Lower lobe of right lung (tissue), 2 donors: ENCODE measurements around the gene PDS5B. TPM values are rescaled to one million over a fixed set of nuclear protein-coding genes. Genes with fewer than 3 reads are reported as not detected.

ENCODE experiments used
- ATAC-seq, 2 donors: fragments of 200-7000 bp; cut with Tn5 transposase; one replicate each; pipeline ENCODE4 v1.9.1; 2020 to 2022; ENCODE audit warnings: mild to moderate bottlenecking in 2 of 2, moderate library complexity in 2 of 2
- DNase-seq: peaks from one replicate; pipeline ENCODE4 v3.0.0-alpha.2; 2020
- H3K27ac ChIP-seq: fragments of 200-600 bp; one replicate; pipeline ENCODE4 v1.8.0; 2022
- H3K27me3 ChIP-seq: fragments of 200-600 bp; one replicate; pipeline ENCODE4 v1.8.0; 2022; ENCODE audit warnings: low read depth
- H3K36me3 ChIP-seq: fragments of 200-600 bp; one replicate; pipeline ENCODE4 v1.8.0; 2022; ENCODE audit warnings: mild to moderate bottlenecking
- H3K4me1 ChIP-seq: fragments of 200-600 bp; one replicate; pipeline ENCODE4 v1.8.0; 2022
- H3K4me3 ChIP-seq: fragments of 200-600 bp; one replicate; pipeline ENCODE4 v1.8.0; 2022; ENCODE audit warnings: mild to moderate bottlenecking
- H3K9me3 ChIP-seq: fragments of 200-600 bp; one replicate; pipeline ENCODE4 v1.8.0; 2022
- intact Hi-C: fragments of 100-400 bp; cut with DNase I; formaldehyde crosslinking; loops from one replicate; pipeline ENCODE4 v1.11.0; 2022
- long read RNA-seq: library from polyadenylated mRNA; unstranded; transcript quantifications from one replicate; pipeline ENCODE4 v2.0.0, GENCODE V29; 2021
- total RNA-seq: library from RNA; stranded (reverse); fragmentation: NEBNext Ultra II Directional; extraction: Animal tissue kit (Norgen Biotek cat#: 25700); gene quantifications from one replicate; pipeline ENCODE4 v1.2.1, GENCODE V29; 2021
- TF ChIP-seq, protein P1 (sequence below): fragments of 200-600 bp; IDR thresholded peaks from one replicate; pipeline ENCODE4 v1.8.0; 2022; ENCODE audit warnings: antibody characterized with exemption, mild to moderate bottlenecking
- donor health status: DM: no; HTN: yes; CAD: no; lungs with severe emphysema.

Gene PDS5B, protein sequence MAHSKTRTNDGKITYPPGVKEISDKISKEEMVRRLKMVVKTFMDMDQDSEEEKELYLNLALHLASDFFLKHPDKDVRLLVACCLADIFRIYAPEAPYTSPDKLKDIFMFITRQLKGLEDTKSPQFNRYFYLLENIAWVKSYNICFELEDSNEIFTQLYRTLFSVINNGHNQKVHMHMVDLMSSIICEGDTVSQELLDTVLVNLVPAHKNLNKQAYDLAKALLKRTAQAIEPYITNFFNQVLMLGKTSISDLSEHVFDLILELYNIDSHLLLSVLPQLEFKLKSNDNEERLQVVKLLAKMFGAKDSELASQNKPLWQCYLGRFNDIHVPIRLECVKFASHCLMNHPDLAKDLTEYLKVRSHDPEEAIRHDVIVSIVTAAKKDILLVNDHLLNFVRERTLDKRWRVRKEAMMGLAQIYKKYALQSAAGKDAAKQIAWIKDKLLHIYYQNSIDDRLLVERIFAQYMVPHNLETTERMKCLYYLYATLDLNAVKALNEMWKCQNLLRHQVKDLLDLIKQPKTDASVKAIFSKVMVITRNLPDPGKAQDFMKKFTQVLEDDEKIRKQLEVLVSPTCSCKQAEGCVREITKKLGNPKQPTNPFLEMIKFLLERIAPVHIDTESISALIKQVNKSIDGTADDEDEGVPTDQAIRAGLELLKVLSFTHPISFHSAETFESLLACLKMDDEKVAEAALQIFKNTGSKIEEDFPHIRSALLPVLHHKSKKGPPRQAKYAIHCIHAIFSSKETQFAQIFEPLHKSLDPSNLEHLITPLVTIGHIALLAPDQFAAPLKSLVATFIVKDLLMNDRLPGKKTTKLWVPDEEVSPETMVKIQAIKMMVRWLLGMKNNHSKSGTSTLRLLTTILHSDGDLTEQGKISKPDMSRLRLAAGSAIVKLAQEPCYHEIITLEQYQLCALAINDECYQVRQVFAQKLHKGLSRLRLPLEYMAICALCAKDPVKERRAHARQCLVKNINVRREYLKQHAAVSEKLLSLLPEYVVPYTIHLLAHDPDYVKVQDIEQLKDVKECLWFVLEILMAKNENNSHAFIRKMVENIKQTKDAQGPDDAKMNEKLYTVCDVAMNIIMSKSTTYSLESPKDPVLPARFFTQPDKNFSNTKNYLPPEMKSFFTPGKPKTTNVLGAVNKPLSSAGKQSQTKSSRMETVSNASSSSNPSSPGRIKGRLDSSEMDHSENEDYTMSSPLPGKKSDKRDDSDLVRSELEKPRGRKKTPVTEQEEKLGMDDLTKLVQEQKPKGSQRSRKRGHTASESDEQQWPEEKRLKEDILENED (N-terminal part only)
- 46.3 TPM for total RNA-seq
- long read RNA-seq, partial matches to known transcripts: 6 of 12 reads
- long read RNA-seq, other reads (novel, unspliced or antisense): 6 of 12 reads

DNA sequence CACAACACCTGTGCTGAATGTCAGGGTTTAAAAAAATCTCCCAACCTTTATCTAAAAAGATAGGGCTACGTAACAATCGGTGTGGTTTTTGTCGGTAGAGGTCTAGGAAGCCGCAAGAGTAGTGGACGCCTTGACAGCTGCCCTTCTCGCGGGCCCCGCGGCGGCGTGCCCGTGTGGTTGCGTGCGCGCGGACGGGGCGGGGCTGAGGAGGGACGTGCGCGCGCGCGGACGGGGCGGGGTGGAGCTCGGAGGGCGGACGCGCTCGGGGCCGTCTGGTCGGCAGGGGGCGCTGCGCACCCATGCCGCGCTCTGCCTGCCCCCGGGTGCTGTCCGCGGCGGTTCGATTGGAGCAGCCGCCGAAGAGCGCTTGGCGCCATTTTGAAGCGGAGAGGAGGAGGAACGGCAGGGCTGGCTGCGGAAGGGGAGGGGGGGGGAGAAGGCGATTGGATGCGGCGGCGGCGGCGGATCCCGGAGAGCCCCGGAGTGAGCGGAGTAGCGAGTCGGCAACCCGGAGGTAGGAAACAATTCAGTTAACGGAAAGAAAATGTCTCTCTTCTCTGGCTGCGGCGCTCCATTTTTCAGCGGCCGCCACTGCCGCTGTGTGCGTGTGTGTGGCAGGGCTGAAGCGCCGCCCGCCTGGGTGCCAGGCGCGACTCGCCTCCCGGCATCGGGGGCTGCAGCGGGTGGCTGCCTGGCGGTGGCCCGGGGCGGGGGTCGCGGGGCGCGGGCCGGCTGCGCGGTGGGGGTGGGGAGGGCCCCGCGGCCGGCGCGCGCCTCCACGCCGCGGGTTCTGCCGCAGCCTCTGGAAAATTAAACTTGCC, at the start of gene PDS5B:
PDS5B (plus strand) TSS at position 373 of the 821 bp plus-strand sequence. CDS start 62,321 bp downstream, outside the sequence.
- Histone ChIP-seq H3K27me3 (no peaks in the 10 kb centered on the region), H3K27ac (peak within 1 kb of the TSS; percentile 88), H3K4me1 (peaks cover 27% of the 10 kb centered on the region), H3K9me3 (no peaks in the 10 kb centered on the region), H3K4me3 (peak within 1 kb of the TSS; percentile 74), H3K36me3 (no peaks in the 10 kb centered on the region)
- DNase-seq (peak; percentile 96), ATAC-seq (peak; percentile 98 to 100)
- TF ChIP-seq, protein P1, sequence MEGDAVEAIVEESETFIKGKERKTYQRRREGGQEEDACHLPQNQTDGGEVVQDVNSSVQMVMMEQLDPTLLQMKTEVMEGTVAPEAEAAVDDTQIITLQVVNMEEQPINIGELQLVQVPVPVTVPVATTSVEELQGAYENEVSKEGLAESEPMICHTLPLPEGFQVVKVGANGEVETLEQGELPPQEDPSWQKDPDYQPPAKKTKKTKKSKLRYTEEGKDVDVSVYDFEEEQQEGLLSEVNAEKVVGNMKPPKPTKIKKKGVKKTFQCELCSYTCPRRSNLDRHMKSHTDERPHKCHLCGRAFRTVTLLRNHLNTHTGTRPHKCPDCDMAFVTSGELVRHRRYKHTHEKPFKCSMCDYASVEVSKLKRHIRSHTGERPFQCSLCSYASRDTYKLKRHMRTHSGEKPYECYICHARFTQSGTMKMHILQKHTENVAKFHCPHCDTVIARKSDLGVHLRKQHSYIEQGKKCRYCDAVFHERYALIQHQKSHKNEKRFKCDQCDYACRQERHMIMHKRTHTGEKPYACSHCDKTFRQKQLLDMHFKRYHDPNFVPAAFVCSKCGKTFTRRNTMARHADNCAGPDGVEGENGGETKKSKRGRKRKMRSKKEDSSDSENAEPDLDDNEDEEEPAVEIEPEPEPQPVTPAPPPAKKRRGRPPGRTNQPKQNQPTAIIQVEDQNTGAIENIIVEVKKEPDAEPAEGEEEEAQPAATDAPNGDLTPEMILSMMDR: peak; percentile 88
- intact Hi-C loops: no loop called here

DNA sequence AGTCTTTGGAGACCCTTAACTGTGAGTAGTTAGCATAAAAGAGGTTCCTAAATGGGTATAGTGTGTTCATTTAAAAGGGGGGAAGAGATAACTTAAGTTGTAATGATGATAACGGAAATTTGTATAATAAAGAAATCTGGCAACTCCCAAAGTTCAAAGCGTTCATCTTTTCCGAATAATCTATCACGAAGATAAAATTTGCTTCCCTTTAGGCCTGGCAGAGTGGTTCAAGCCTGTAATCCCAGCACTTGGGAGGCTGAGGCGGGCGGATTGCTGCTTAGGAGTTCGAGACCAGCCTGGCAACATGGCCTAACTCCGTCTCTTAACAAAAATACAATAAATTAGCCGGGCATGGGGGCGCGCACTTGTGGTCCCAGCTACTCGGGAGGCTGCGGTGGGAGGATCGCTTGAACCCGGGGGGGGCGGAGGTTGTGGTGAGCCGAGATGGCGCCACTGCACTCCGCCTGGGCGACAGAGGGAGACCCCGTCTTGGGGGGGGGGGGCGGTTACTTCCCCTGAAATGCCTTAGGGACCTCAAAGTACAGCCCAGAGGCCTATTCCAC, 48.6 kb upstream of the PDS5B start:
- Histone ChIP-seq H3K4me3 (peak overlapping the region; percentile 85), H3K27ac (peak overlapping the region; percentile 93), H3K27me3 (no peaks in the 10 kb centered on the region), H3K36me3 (peaks cover 14% of the 10 kb centered on the region), H3K9me3 (no peaks in the 10 kb centered on the region), H3K4me1 (peaks cover 47% of the 10 kb centered on the region)
- intact Hi-C loops: no loop called here
- TF ChIP-seq, protein P1: no peak
- ATAC-seq: peak; percentile 31
- peak; percentile 65 for DNase-seq

DNA sequence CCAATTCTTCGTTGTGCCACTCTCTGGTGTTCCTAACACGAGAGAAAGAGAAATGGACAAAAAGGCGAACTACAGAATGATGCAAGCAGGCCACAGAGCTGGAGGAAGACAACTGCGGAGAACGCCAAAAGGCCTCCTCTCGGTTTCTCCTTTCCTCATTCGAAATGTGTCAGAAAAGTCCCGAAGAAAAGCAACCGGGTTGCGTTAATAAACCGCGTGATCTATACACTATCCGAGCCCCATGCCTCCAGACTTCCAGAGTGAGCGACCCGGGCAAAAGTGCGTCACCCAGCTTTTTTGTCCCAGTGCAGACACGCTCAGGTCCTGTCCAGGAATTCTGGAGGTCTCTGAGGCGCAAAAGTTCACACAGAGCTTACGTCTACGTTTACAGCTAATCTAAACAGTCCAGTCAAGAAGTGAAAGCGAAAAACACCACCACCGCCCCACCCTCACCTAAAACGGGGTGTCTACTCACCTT, 48.1 kb upstream of the PDS5B start:
- H3K27me3 ChIP-seq: no peaks in the 10 kb centered on the region
- intact Hi-C loops: no loop called here
- ATAC-seq: peak; percentile 86 to 89
- H3K36me3 ChIP-seq: peaks cover 14% of the 10 kb centered on the region
- H3K4me3 ChIP-seq: peak overlapping the region; percentile 85
- TF ChIP-seq, protein P1: no peak
- no peaks in the 10 kb centered on the region for H3K9me3 ChIP-seq
- H3K27ac ChIP-seq: peak overlapping the region; percentile 93
- peaks cover 43% of the 10 kb centered on the region for H3K4me1 ChIP-seq
- DNase-seq: peak; percentile 56

DNA sequence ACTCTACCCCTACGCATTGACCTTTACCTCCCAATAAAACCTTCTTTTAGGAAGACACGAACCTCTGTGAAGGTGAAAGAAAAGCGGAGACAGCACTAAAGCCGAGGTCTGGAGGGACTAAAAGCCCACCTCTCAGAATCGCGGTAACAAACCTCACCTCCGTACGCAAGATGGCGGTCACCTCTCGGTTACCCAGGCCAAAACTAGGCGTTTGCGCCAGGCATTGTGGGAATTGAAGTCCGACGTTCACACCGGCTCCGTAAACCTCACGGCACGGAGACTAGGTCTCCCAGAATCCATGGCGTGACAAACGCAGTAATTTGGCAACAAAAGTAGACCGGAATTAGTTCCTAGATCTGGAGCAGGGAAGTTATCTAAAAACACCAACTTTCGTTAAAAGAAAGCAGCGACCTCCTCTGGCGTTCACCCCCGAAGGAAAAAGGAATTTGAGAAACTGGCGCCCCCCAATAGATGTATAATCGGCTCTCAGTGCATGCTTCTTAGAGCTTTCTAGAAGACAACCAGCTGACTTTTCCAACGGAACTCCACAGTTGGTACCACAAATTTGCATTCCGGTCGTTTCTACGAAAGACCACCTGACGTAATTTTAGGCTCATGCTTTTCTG, 47.5 kb upstream of the PDS5B start, which contains the start of gene N4BP2L2:
N4BP2L2 (minus strand) TSS at position 175 of the 626 bp plus-strand sequence. CDS start 1,768 bp downstream, outside the sequence.
- Histone ChIP-seq H3K27me3 (no peaks in the 10 kb centered on the region), H3K4me1 (peaks cover 37% of the 10 kb centered on the region), H3K27ac (peak within 1 kb of the TSS; percentile 93), H3K9me3 (no peaks in the 10 kb centered on the region), H3K4me3 (peak within 1 kb of the TSS; percentile 85), H3K36me3 (peaks cover 14% of the 10 kb centered on the region)
- intact Hi-C loops: no loop called here
- DNase-seq: peak; percentile 95
- ATAC-seq: peak; percentile 99 to 100
- TF ChIP-seq, protein P1: peak; percentile 39
